Gastroesophageal sphincter (tissue), 3 donors: ENCODE results near the gene INTS11.

ENCODE experiments used
- POLR2A ChIP-seq, 2 donors: fragments of 450-650 bp; IDR thresholded peaks; one replicate each; pipeline ENCODE4 v1.6.1; 2017; ENCODE audit warnings: antibody characterized with exemption in 2 of 2, mild to moderate bottlenecking in 2 of 2, moderate library complexity in 1 of 2
- POLR2AphosphoS5 ChIP-seq: sonication (generic); formaldehyde crosslinking; IDR thresholded peaks from one replicate; pipeline ENCODE4 v1.6.1; 2017; ENCODE audit warnings: antibody characterized with exemption
- TF ChIP-seq, protein P1 (sequence below), 4 experiments: fragments of 200-600 bp in 2 of 4; fragments of 450-650 bp in 2 of 4; sonication (generic) in 1 of 4; IDR thresholded peaks; one replicate each; pipeline ENCODE4 v1.5.1; 2017 to 2019; ENCODE audit warnings: antibody characterized with exemption in 4 of 4, mild to moderate bottlenecking in 2 of 4, moderate library complexity in 2 of 4

DNA sequence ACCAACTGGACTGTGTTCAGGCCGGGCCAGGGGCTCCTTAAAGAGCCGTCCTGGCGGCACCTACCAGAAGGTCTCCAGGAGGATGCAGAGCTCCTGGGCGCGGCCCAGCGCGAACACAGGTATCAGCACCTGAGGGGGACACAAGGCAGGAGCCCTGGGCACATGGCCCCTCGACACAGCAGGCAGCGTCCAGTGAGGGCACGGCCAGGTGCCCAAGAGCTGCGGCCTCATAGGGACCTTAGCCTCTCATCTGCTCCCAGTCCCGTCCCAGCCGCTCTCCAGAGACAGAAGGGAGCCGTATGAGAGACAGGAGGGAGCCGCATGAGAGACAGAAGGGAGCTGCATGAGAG lies 10.2 kb downstream of the INTS11 start:
- TF ChIP-seq POLR2AphosphoS5 = no peak
- no peak for TF ChIP-seq POLR2A (IDR thresholded peaks at IDR 0.05)
- TF ChIP-seq, protein P1, sequence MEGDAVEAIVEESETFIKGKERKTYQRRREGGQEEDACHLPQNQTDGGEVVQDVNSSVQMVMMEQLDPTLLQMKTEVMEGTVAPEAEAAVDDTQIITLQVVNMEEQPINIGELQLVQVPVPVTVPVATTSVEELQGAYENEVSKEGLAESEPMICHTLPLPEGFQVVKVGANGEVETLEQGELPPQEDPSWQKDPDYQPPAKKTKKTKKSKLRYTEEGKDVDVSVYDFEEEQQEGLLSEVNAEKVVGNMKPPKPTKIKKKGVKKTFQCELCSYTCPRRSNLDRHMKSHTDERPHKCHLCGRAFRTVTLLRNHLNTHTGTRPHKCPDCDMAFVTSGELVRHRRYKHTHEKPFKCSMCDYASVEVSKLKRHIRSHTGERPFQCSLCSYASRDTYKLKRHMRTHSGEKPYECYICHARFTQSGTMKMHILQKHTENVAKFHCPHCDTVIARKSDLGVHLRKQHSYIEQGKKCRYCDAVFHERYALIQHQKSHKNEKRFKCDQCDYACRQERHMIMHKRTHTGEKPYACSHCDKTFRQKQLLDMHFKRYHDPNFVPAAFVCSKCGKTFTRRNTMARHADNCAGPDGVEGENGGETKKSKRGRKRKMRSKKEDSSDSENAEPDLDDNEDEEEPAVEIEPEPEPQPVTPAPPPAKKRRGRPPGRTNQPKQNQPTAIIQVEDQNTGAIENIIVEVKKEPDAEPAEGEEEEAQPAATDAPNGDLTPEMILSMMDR (IDR thresholded peaks at IDR 0.05) = no peak
